DMS114 treated with DMSO at 0.1 percent for 48 hours (cell line): Measurements from ENCODE around the gene TMEM117.
A peak's percentile ranks its signal among the peaks of the same experiment; 100 is the strongest.

Experiments
- DNase-seq: peaks from one replicate; lab custom pipeline; 2025; ENCODE audit not compliant: unreplicated experiment; lab: John Stamatoyannopoulos, UW

Gene TMEM117

DNA sequence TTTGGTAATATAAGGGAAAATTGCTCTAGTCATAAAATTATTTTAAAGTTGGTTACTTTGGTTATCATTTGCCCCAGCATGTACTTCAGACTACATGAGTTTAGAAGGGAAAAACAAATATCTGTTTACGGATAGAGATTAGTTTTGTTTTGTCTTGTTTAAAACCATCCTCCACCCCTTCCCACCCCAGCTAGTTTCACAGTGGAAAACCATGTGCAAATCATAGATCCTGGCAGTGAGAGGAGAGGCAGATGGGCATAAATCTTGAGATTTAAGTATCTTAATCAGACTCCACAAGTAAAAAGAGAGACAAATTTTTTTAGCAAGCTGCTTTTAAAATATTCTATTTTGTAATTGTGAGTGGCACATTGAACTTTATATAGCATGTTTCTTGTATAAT is 424.7 kb downstream of the TMEM117 start:
- no peak for DNase-seq

DNA sequence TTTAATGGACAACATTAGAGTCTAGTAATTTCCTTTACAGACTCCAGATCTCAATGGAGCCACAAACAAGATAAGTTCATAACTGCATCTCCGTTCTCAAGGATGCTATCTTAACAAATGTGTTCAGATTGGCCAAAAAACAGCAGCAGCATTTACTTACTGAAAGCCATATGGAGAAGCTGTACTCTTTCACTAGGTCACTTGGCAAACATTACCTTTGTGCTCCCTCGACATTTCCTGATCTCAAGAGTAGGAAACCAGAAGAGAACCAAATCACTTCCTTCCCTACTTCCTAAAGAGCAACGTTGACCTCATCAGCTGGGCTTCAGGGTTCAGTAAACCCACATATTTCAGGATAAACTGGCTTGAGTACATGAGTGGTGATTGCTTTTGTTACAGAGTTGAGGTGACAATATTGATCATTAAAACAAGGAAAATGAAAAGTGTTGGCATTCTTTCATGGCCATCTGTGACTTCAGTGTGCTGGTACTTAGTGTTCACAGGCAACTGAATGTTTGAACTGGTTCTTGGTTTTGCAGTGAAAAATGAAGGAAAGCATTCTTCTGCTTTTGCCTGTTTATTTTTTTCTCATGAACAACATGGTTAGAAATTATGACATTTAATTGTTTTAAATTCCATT is 449.6 kb downstream of the TMEM117 start:
- no peak for DNase-seq

DNA sequence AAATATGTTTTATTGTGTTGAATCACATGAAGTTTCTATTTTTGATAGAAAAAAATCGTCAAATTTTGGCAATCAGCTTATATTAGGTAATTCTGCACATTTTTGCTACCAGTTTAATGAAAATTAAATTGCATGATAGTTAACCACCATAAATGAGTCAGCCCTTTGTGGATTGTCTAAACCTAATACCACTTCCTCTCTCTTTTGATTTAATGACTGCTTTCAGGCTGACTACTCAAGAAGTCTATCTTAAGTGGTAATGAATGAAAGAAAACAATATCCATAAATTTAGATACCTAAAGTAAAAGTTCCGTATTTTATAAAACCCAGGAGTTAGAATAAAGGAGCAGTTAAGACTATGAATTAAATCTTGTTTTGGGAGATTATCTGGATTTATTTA is 450.5 kb downstream of the TMEM117 start:
- DNase-seq: no peak

DNA sequence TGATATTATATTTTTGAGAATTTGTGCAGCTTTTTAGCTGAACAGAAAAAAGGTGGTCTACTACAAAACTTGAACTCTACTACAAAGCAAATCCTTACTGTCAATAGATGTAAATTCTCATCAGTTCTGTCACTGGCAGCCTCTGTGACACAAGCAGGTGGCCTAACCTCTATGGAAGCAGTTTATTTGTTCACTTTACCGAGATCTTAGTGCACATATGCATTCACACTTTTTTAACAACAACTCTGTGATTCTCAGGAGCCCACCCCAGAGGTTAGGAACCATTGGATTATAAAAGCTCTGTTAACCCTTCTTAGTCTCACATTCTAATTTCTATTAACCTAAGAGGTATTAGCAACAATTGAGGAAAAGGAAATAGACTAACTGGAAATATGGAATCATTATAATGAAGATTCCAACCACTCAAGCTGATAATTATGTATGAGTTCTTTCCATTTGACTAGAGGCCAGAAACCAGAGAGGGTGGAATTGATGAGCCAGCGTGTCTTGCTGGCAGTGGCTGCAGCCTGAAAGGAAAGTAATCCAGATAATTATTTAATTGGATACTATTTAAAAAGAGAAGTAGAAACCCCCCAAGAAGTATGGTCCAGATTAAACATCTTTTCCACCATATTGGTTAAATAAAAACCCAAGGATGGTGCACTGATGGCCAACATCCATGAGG is 451.1 kb downstream of the TMEM117 start:
- no peak for DNase-seq

DNA sequence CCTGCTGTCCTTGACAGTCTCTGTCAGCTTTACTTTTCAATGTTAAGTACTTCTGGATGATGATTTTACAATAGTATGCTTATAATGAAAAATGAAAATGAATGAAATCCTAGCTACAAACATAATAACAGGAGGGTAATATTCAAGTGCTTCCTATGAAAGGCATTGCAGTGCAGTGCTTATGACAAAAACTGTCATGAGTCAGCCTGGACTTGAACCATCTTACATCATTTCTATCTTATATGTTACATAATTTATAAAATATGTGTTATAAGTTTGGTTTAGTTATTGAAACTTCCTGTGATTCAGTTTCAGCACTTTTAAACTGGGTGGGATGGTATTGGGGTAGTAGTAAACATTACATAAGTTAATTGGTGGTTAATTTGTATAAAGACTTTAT is 451.7 kb downstream of the TMEM117 start:
- DNase-seq: no peak

DNA sequence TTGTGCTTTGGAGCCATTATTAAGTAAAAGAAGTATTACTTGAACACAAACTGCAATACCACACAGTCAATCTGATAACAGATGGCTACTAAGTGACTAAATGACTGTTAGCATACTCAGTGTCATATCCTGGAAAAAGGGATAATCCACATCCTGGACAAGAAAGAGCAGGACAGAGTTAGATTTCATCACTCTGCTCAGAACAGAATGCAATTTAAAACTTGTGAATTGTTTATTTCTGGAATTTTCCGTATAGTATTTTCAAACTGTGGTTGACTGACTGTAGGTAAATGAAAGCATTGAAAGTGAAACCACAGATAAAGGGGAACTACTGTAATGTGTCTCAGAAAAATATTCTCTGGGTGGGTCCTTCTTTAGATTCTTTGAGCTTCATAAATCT is 458.8 kb downstream of the TMEM117 start:
- DNase-seq: no peak

DNA sequence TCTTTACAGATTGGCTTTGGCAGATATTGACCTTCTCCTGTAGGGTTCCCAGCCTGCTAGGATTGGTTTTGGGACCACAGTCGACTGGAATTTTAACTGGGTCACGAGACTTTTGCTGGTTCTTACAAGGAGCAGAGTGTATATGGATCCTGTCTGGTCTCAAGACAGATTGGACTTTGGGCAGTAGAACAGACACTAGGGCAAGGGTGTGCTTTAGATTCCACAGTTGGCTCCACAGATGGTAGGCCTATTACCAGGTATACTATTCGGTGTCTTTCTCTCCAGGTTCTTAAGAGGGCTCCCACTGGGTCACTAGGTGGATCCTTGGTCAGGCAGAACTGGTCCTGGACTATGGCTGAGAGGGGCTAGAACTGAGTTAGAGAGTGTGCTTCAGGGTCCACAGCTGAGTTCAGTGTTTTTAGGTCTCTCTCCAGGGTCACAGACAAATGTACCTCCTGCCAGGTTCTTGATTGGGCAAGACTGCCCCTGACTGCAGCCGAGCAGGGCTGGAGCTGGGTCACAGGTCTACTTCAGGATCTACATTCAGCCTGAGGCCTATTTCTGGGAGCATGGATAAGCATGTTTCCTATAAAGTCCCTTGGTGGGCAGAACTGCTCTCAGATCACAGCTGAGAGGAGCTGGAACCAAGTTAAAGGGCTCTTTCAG is 460.2 kb downstream of the TMEM117 start:
- DNase-seq: no peak

DNA sequence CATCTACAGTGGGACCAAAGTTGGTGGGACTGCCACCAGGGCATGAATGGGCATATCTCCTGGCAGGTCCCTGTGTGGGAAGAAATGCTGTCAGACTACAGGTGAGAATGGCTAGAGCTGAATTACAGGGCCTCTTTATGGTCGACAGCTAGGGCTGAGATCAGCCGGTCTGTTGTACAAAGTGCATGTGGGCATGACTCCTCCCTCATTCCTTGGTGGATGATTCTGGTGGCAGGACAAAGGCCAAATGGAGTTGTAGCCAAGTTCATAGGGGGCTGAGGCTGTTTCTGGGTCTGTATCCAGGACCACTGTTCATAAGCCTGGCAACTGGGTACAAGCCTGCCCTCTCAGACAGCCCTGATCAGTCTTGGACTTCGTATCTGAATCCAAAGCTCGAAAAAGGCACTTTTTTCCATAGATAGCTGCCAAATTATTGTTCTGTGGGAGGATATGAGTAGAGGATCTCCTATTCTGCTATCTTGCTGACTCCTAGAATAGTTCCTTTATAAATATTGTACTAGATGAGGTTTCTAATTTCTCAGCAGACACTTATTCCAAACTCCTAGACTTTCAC is 460.8 kb downstream of the TMEM117 start:
- no peak for DNase-seq

DNA sequence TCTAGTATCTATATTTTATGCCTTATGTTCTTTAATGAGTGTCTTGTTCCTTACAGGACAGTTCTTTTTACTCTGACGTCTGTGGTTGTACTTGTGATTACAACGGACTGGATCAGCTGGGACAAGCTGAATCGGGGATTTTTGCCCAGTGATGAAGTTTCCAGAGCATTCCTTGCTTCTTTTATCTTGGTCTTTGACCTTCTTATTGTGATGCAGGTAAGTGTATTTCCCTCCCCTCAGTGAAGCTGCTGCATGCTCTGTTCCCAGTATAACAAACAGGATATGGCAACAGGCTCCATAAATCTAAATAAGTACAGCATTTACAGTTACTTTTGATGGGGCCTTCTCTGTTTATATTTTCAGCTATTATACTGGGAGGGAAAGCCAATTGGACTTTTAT is 463.6 kb downstream of the TMEM117 start:
- DNase-seq: no peak

DNA sequence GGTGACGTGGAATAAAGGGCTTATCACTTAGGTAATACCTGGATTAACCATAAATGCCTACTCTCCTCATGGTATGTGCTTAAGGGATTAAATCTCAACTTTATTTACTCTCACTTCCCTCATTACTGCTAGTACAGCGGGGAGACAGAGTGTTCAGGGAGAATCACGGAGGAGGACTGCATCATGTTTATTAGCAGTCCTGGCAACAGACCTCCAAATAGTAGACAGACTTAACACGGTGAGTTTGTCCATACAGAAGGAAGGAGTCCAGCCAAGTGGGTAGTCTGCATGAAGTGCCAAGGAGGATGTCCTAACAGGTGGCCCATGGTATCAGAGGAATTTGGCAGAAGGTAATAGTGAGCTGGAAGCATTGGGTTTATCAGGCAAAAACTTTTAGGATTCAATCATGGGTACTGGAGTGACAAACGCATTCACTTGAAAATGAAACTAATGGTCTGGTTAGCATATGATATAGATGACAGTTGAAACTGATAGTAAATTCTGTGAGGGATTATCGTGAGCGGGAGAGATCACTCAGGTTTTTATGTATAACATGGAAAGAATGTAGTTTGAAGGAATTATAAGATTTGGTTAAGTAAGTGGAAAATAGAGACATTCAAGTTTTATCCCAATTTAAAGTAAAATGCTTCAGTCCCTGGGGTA is 471.8 kb downstream of the TMEM117 start:
- DNase-seq: no peak

DNA sequence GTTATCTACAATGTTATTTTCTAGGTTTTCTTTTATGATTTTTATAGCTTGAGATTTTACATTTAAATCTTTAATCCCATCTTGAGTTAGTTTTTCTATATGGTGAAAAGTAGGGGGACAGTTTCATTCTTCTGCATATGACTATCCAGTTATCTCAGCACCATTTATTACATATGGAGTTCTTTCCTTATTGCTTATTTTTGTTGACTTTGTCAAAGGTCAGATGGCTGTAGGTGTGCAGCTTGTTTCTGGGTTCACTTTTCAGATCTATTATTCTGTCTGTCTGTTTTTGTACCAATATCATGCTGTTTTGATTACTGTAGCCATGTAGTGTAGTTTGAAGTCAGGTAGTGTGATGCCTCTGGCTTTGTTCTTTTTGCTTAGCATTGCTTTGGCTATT is 477.3 kb downstream of the TMEM117 start:
- no peak for DNase-seq

DNA sequence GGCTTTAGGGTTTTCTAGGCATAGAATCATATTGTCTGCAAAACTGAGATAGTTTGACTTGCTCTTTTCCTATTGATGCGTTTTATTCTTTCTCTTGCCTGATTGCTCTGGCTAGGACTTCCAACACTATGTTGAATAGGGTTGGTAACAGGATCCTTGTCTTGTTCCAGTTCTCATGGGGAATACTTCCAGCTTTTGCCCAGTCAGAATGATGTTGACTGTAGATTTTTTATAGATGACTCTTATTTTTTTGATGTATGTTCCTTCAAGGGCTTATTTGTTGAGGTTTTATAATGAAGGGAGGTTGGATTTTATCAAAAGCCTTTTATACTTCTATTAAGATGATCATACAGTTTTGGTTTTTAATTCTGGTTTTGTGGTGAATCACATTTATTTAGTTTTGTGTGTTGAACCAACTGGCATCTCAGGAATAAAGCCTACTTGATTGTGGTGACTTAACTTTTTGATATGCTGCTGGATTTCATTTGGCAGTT is 478.2 kb downstream of the TMEM117 start:
- DNase-seq: no peak

DNA sequence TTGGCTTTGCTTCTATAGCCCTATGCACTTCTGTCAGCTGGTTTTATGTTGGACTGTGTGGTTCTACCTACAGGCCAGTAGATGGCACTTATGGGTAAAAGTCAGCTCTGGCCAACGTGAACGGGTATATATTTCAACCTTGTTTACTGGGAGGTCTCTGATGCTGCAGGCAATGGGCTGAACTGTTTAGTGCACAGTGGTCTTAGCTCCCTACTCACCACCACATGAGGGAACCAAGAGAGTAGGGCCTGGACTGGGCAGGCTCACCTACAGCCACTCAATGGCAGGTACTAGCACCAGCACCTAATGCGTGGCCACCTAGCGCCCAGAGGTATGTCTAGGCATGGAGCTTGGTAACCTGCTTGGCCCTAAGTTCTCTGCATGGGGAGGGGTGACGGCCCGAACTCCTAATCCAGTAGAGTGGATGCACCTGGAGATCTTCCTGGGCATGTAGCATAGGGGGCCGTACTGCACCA is 481.8 kb downstream of the TMEM117 start:
- peak; percentile 25 for DNase-seq

DNA sequence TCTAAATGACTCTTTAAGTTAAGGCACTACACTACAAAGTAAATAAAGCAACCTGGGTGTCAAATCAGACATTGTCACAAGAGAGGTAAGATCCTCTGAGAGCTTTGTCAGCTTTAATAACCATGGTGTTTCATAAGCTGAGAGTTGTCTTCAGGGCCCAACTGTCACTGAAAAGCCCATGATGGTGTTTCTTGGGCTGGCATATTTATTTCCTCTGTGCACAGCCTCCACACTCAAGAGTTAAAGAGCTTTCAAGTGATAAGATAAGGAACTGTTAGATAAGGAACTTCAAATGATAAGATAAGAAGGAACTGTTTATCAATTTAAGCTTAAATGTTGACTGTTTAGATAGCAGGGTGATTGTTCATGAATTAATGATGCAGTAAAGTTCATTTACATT is 495.4 kb downstream of the TMEM117 start:
- DNase-seq: no peak

DNA sequence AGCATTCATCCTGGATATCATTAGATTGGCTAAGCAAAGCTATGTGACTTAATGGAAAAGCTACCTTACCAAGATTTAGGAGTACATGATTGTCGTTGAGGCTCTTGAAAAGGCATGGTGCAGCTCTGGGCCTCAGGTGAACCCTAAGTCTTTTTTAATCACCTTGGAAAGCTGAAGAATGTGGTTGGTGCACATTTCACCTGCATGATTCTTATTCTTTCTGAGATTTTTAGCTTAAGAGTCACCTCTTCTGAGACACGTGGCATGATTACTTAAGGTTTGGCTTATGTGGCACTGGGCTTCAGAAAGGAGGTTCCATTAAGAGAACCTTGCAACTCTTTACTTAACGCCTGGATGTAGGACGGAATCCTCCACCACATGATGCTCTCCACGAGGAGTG is 498.5 kb downstream of the TMEM117 start:
- no peak for DNase-seq

DNA sequence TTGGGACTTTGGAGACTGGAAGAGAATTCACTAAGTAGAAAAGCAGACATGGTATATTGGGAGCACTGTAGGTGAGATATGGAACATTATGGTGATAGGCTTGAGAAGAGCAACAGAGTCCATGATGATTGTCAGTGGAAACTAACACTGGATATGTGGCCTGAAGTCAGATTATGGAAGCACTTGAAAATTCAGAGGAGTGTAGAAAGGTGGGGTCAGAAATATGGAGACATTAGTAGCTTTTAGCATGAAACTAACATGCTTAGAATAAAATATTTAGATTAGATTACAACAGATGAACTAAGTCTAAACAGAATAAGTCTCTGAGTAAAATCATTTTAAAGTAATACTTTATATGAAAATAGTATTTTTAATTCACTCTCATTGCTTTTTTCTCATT is 499.1 kb downstream of the TMEM117 start:
- no peak for DNase-seq

DNA sequence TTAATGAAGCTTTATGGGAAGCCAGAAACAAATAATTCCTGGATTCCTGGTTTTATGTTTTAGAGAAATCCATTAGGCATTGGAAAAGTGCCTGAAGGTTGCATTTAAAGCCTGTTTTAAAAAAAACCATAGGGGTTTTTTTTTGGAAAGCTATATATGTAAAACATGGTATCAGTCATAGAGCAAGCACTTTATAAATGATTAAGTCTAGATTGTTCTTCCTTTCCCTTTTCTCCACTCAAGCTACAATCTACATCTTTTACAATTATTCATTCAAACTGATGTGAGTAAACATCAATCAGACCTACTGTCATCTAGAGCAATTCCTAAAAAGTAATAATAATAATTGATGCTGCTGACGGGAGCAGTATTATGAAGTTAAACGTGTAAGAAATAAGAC is 500.7 kb downstream of the TMEM117 start:
- DNase-seq: no peak

DNA sequence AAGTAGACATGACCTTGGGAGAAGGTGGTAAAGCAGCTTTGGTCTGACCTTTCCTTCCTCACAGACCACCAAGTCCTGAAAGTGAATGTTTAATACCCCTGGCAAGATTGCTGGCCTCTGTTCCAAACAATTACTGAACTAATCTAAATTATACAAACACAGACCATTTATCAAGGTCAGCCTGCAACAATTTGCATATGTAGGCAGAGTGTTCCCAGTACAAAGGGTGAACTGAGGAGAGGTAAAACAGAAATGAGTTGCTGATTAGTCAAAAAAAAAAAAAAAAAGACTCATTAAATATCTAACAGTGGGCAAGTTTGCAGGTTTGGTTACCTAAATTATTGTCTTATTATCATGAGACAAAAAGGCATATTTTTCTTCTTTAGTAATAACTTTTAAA is 506.5 kb downstream of the TMEM117 start:
- no peak for DNase-seq

DNA sequence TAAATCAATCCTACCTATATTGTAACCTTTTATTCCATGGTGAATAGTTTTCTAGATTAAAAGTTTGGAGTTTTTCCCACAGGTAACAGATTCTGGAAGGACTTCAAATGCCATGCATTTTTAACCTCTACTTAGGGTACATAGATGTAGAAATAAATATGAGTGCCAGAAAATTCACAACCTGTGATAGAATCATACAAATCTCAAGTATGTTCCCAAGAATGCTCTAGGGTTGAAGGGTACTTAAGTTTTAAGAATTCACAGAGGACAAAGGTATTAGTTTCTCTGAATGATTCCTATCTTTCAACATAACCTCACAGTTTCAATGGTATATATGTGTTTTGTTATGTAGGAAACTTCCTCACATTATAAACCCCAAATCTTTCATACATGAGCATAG is 511.3 kb downstream of the TMEM117 start:
- no peak for DNase-seq

DNA sequence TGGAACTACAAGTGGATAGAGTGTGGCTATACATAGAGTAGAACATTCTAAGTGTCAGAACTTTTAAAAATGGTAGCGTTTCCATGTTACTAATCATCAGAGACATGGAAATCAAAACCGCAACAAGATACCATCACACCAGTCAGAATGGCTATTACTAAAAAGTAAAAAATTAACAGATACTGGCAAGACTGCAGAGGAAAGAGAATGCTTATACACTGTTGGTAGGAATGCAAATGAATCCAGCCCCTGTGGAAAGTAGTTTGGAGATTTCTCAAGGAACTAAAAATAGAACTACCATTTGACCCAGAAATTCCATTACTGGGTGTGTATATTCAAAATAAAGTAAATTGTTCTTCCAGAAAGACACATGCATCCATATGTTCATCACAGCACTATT is 521.6 kb downstream of the TMEM117 start:
- no peak for DNase-seq

DNA sequence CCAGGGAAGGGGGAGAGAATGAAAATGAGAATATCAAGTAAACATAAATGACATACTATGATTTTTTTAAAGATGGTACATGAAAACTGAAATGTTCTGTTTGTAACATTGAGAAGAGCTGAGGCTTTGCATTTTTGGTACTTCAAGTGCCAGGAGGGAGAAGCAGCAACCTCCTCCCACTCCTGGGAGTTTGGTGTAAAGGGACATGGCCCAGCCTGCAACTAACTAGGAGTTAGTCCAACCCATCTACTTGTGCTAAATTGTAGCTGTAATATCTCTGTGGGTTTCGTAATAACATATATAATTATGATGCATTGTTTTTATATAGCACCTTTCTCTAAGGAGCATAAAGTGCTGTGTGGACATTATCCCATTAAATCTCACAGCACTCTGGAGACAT is 522.8 kb downstream of the TMEM117 start:
- DNase-seq: no peak
